ENCODE measurements around the gene OR2Z1. TPM values are rescaled to one million over a fixed set of nuclear protein-coding genes. Genes with fewer than 3 reads are reported as not detected.

OR2Z1 gene
- total and polyA plus RNA-seq, 2 experiments from 2014 or later, result not detected

DNA sequence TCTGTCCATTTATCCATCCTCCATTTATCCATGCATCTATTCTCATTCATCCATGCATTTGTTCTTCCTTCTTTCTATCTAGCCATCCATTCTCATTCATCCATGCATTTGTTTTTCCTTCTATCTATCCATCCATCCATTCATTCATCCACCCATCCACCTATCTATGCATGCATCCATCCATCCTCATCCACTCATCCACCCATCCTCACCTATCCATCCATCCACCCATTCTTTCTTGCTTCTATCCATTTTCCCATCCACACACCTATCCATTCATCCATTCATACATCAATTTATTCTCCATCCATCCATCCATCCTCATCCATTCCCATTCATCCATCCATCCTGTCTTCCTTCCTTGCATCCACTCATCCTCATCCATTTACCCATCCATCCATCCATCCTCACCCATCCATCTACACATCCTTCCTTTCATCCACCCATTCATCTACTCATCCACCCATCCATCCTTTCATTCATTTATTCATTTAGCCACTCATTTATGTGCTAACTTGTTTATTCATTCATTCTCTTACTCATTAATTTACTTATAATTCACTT is 43.1 kb upstream of the OR2Z1 start (continued):
- TF ChIP-seq, protein P1, sequence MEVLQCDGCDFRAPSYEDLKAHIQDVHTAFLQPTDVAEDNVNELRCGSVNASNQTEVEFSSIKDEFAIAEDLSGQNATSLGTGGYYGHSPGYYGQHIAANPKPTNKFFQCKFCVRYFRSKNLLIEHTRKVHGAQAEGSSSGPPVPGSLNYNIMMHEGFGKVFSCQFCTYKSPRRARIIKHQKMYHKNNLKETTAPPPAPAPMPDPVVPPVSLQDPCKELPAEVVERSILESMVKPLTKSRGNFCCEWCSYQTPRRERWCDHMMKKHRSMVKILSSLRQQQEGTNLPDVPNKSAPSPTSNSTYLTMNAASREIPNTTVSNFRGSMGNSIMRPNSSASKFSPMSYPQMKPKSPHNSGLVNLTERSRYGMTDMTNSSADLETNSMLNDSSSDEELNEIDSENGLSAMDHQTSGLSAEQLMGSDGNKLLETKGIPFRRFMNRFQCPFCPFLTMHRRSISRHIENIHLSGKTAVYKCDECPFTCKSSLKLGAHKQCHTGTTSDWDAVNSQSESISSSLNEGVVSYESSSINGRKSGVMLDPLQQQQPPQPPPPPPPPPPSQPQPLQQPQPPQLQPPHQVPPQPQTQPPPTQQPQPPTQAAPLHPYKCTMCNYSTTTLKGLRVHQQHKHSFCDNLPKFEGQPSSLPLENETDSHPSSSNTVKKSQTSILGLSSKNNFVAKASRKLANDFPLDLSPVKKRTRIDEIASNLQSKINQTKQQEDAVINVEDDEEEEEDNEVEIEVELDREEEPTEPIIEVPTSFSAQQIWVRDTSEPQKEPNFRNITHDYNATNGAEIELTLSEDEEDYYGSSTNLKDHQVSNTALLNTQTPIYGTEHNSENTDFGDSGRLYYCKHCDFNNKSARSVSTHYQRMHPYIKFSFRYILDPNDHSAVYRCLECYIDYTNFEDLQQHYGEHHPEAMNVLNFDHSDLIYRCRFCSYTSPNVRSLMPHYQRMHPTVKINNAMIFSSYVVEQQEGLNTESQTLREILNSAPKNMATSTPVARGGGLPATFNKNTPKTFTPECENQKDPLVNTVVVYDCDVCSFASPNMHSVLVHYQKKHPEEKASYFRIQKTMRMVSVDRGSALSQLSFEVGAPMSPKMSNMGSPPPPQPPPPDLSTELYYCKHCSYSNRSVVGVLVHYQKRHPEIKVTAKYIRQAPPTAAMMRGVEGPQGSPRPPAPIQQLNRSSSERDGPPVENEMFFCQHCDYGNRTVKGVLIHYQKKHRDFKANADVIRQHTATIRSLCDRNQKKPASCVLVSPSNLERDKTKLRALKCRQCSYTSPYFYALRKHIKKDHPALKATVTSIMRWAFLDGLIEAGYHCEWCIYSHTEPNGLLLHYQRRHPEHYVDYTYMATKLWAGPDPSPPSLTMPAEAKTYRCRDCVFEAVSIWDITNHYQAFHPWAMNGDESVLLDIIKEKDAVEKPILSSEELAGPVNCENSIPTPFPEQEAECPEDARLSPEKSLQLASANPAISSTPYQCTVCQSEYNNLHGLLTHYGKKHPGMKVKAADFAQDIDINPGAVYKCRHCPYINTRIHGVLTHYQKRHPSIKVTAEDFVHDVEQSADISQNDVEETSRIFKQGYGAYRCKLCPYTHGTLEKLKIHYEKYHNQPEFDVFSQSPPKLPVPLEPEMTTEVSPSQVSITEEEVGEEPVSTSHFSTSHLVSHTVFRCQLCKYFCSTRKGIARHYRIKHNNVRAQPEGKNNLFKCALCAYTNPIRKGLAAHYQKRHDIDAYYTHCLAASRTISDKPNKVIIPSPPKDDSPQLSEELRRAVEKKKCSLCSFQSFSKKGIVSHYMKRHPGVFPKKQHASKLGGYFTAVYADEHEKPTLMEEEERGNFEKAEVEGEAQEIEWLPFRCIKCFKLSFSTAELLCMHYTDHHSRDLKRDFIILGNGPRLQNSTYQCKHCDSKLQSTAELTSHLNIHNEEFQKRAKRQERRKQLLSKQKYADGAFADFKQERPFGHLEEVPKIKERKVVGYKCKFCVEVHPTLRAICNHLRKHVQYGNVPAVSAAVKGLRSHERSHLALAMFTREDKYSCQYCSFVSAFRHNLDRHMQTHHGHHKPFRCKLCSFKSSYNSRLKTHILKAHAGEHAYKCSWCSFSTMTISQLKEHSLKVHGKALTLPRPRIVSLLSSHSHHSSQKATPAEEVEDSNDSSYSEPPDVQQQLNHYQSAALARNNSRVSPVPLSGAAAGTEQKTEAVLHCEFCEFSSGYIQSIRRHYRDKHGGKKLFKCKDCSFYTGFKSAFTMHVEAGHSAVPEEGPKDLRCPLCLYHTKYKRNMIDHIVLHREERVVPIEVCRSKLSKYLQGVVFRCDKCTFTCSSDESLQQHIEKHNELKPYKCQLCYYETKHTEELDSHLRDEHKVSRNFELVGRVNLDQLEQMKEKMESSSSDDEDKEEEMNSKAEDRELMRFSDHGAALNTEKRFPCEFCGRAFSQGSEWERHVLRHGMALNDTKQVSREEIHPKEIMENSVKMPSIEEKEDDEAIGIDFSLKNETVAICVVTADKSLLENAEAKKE (CRISPR knock-in tag; IDR thresholded peaks at IDR 0.05), result no peak

DNA sequence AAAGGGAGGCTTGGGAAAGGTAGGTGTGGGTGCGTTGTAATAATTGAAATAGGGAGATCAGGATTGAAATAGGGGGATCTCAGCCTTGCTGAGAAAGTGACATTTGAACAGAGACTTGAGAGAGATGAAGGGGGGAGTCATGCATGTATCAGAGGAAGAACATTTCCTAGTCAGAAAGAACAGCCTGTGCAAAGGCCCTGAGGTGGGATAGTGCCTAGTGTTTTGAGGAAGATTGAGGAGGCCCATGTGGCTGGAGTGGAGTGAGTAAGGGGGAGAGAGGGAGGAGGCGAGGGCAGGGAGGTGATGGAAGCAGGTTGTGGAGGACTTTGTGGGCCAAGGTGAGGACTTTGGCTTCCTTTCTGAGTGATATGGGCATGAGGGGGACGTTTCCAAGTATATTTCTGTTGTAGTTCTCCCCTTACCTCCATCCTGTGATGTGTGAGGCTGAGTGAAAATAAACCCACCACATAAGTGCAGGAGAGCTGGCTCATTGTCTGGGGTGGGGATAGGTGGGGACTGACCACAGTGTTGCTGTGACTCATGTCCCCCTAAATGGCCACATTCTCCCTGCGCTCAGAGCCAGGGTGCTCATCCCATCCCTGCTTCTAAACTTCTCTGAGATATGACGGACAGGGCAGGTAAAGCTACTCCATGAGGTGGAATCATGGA is 40.6 kb upstream of the OR2Z1 start:
- Histone ChIP-seq H3K27ac (ENCODE audit: low read depth) (no peak overlapping the region), H3K4me1 (ENCODE audit: insufficient read depth) (no peaks in the 10 kb centered on the region), H2AFZ (no peak overlapping the region), H3K36me3 (ENCODE audit: insufficient read depth) (no peaks in the 10 kb centered on the region), H3F3A (replicated peaks; ENCODE audit: low read depth) (no peaks in the 10 kb centered on the region), H3K27me3 (ENCODE audit: insufficient read depth) (no peaks in the 10 kb centered on the region), H3K4me3 (no peak overlapping the region), H4K20me1 (replicated peaks; ENCODE audit: insufficient read depth) (no peaks in the 10 kb centered on the region), H3K79me2 (replicated peaks; ENCODE audit: insufficient read depth) (no peaks in the 10 kb centered on the region), H3K4me2 (no peak overlapping the region), H3K9me2 (ENCODE audit: insufficient read depth) (no peaks in the 10 kb centered on the region)
- DNase-seq (ENCODE audit: low spot score) (no peak), ATAC-seq (no peak)
- Mint-ChIP-seq H3K36me3 (ENCODE audit: low read depth) (peaks cover 51% of the 10 kb centered on the region), H3K4me3 (no peak overlapping the region), H3K27me3 (ENCODE audit: insufficient read depth, low read depth, poor library complexity) (peaks cover 10% of the 10 kb centered on the region), H3K27ac (no peak overlapping the region), H3K4me1 (no peaks in the 10 kb centered on the region), H3K9me3 (peaks cover 89% of the 10 kb centered on the region)
- TF ChIP-seq, protein P1 (CRISPR knock-in tag; IDR thresholded peaks at IDR 0.05), result no peak
- TF ChIP-seq CREB1 (CRISPR knock-in tag; IDR thresholded peaks at IDR 0.05; ENCODE audit: low read depth), result no peak
- TF ChIP-seq, protein P2, sequence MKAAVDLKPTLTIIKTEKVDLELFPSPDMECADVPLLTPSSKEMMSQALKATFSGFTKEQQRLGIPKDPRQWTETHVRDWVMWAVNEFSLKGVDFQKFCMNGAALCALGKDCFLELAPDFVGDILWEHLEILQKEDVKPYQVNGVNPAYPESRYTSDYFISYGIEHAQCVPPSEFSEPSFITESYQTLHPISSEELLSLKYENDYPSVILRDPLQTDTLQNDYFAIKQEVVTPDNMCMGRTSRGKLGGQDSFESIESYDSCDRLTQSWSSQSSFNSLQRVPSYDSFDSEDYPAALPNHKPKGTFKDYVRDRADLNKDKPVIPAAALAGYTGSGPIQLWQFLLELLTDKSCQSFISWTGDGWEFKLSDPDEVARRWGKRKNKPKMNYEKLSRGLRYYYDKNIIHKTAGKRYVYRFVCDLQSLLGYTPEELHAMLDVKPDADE (IDR thresholded peaks at IDR 0.05), result no peak
- no peak for TF ChIP-seq JUNB (IDR thresholded peaks at IDR 0.05; ENCODE audit: unreplicated experiment)
- TF ChIP-seq EZH2phosphoT487 (IDR thresholded peaks at IDR 0.05; ENCODE audit: unreplicated experiment), result no peak
- TF ChIP-seq EZH2 (IDR thresholded peaks at IDR 0.05; ENCODE audit: low read depth, unreplicated experiment), result no peak
